ENCODE results near the gene TKT. TPM values are rescaled to one million over a fixed set of nuclear protein-coding genes. Genes with fewer than 3 reads are reported as not detected.
A peak's percentile ranks its signal among the peaks of the same experiment; 100 is the strongest.
"Not testable (repeated sequence)": the region's sequence is repeated elsewhere in the genome, so short reads cannot be mapped to it uniquely, and the experiment has no call there.

TKT gene
- total RNA-seq, 3 donors from 2014 or later (not counting 1 experiment from before 2014, with no cell fraction given): 82.9 to 126 (median 107) TPM

GRCh38 chr3:53253707-53254508 is 1.9 kb downstream of the TKT start:
- H3K27ac Mint-ChIP-seq: no peak overlapping the region
- 64% methylated on average over 7 of the region's 7 CpGs for WGBS (ENCODE audit: insufficient coverage)
- no peaks in the 10 kb centered on the region for H3K9me3 Mint-ChIP-seq
- Histone ChIP-seq H3K27me3 (ENCODE audit: control insufficient read depth, insufficient read depth, low read length) (no peaks in the 10 kb centered on the region), H3K9me3 (ENCODE audit: control insufficient read depth, insufficient read depth, low read length) (no peaks in the 10 kb centered on the region), H3K4me3 (ENCODE audit: low read length) (peak overlapping the region; percentile 67), H3K4me1 (ENCODE audit: control insufficient read depth, insufficient read depth, low read length) (peaks cover 63% of the 10 kb centered on the region), H3K27ac (ENCODE audit: low read length) (no peak overlapping the region), H3K36me3 (ENCODE audit: control insufficient read depth, insufficient read depth, low read length) (no peaks in the 10 kb centered on the region)
- intact Hi-C loops (cut with micrococcal nuclease): no loop called here
- ATAC-seq (no peak), DNase-seq (no peak)
- H3K4me1 Mint-ChIP-seq: peaks cover 13 to 46% of the 10 kb centered on the region in 2 donors
- no peaks in the 10 kb centered on the region for H3K27me3 Mint-ChIP-seq (ENCODE audit: low read depth in 2 of 2)
- H3K36me3 Mint-ChIP-seq: no peaks in the 10 kb centered on the region
- TF ChIP-seq CTCF (IDR thresholded peaks at IDR 0.05): no peak
- peak overlapping the region; percentile 89 for H3K4me3 Mint-ChIP-seq

- H3K9me3 Mint-ChIP-seq; H3K36me3 Mint-ChIP-seq; H3K27ac ChIP-seq (ENCODE audit: low read length); intact Hi-C loops (cut with micrococcal nuclease); H3K27me3 ChIP-seq (ENCODE audit: control insufficient read depth, insufficient read depth, low read length); H3K36me3 ChIP-seq (ENCODE audit: control insufficient read depth, insufficient read depth, low read length); ATAC-seq; H3K9me3 ChIP-seq (ENCODE audit: control insufficient read depth, insufficient read depth, low read length); H3K27me3 Mint-ChIP-seq (ENCODE audit: low read depth in 2 of 2); DNase-seq; H3K4me3 ChIP-seq (ENCODE audit: low read length): not testable (repeated sequence)
- WGBS (ENCODE audit: insufficient coverage): 92% methylated on average over 7 of the region's 8 CpGs
- Mint-ChIP-seq H3K27ac (peak overlapping the region in 1 of 2 donors; percentile 73), H3K4me3 (peak overlapping the region; percentile 13), H3K4me1 (peaks cover 14 to 54% of the 10 kb centered on the region in 2 donors)
- peaks cover 66% of the 10 kb centered on the region for H3K4me1 ChIP-seq (ENCODE audit: control insufficient read depth, insufficient read depth, low read length)
Observed at GRCh38 chr3:53252947-53253322, 2.9 kb downstream of the TKT start.

- ATAC-seq (no peak), DNase-seq (no peak)
- intact Hi-C loops (cut with micrococcal nuclease): no loop called here
- Mint-ChIP-seq H3K9me3 (no peaks in the 10 kb centered on the region), H3K27ac (peak overlapping the region in 1 of 2 donors; percentile 73), H3K36me3 (no peaks in the 10 kb centered on the region), H3K4me1 (peaks cover 18 to 59% of the 10 kb centered on the region in 2 donors), H3K4me3 (peak overlapping the region; percentile 13), H3K27me3 (ENCODE audit: low read depth in 2 of 2) (no peaks in the 10 kb centered on the region)
- Histone ChIP-seq H3K27ac (ENCODE audit: low read length) (no peak overlapping the region), H3K4me3 (ENCODE audit: low read length) (no peak overlapping the region), H3K4me1 (ENCODE audit: control insufficient read depth, insufficient read depth, low read length) (peaks cover 66% of the 10 kb centered on the region), H3K9me3 (ENCODE audit: control insufficient read depth, insufficient read depth, low read length) (no peaks in the 10 kb centered on the region), H3K27me3 (ENCODE audit: control insufficient read depth, insufficient read depth, low read length) (no peaks in the 10 kb centered on the region), H3K36me3 (ENCODE audit: control insufficient read depth, insufficient read depth, low read length) (no peaks in the 10 kb centered on the region)
- 16% methylated on average over 10 of the region's 10 CpGs for WGBS (ENCODE audit: insufficient coverage)
- TF ChIP-seq CTCF (IDR thresholded peaks at IDR 0.05): no peak
Observed at GRCh38 chr3:53252096-53252946, 3.5 kb downstream of the TKT start.
